Liver (tissue), 9 donors: Measurements from ENCODE around the gene FILIP1L. TPM values are rescaled to one million over a fixed set of nuclear protein-coding genes. Genes with fewer than 3 reads are reported as not detected.

Experiments used
- DNase-seq: peaks from one replicate; pipeline ENCODE4 v3.0.0-alpha.2; 2017; ENCODE audit warnings: low spot score
- H3K27ac ChIP-seq, 2 donors: one replicate each; pipeline ENCODE4 v1.7.0; 2013; ENCODE audit warnings: inconsistent platforms in 2 of 2, low read length in 2 of 2, control low read depth in 1 of 2, low read depth in 1 of 2, mild to moderate bottlenecking in 1 of 2
- H3K27me3 ChIP-seq, 4 donors: one replicate each; pipeline versions ENCODE4 v1.6.1 to v1.7.0; 2013; ENCODE audit warnings: low read length in 3 of 4, inconsistent platforms in 1 of 4, mild to moderate bottlenecking in 1 of 4, moderate library complexity in 1 of 4; ENCODE audit not compliant: control insufficient read depth in 4 of 4, insufficient read depth in 4 of 4
- H3K36me3 ChIP-seq, 4 donors: one replicate each; pipeline versions ENCODE4 v1.6.1 to v1.7.0; 2013; ENCODE audit warnings: low read length in 3 of 4, mild to moderate bottlenecking in 3 of 4, low read depth in 1 of 4, moderate library complexity in 1 of 4; ENCODE audit not compliant: control insufficient read depth in 4 of 4, insufficient read depth in 3 of 4
- H3K4me1 ChIP-seq, 4 donors: one replicate each; pipeline versions ENCODE4 v1.6.1 to v1.7.0; 2013; ENCODE audit warnings: low read length in 3 of 4, mild to moderate bottlenecking in 3 of 4, moderate library complexity in 1 of 4; ENCODE audit not compliant: control insufficient read depth in 4 of 4, insufficient read depth in 4 of 4
- H3K4me3 ChIP-seq, 3 donors: one replicate each; pipeline versions ENCODE4 v1.6.1 to v1.7.0; 2013; ENCODE audit warnings: low read length in 3 of 3, control low read depth in 1 of 3, low read depth in 1 of 3, mild to moderate bottlenecking in 1 of 3
- H3K9ac ChIP-seq, 2 donors: one replicate each; pipeline ENCODE4 v1.7.0; 2013; ENCODE audit warnings: low read length in 2 of 2, mild to moderate bottlenecking in 2 of 2, moderate library complexity in 2 of 2, control low read depth in 1 of 2, low read depth in 1 of 2
- H3K9me3 ChIP-seq, 4 donors: one replicate each; pipeline versions ENCODE4 v1.6.1 to v1.7.0; 2013; ENCODE audit warnings: low read length in 3 of 4; ENCODE audit not compliant: control insufficient read depth in 4 of 4
- ATF3 ChIP-seq: IDR thresholded peaks from 2 replicates; pipeline ENCODE4 v1.6.1; 2016; ENCODE audit warnings: antibody characterized with exemption
- CTCF ChIP-seq: fragments of 150-350 bp; IDR thresholded peaks from 2 replicates; pipeline ENCODE4 v1.5.1; 2017; ENCODE audit warnings: improper control_type of control experiment, low read depth, low read length; ENCODE audit not compliant: missing input control
- EGR1 ChIP-seq, 2 donors: IDR thresholded peaks; 2 replicates each; pipeline ENCODE4 v1.6.1; 2016 to 2018; ENCODE audit warnings: antibody characterized with exemption in 2 of 2, low read depth in 2 of 2
- FOXA1 ChIP-seq: IDR thresholded peaks from 2 replicates; pipeline ENCODE4 v1.6.1; 2016; ENCODE audit warnings: antibody characterized with exemption
- FOXA2 ChIP-seq: IDR thresholded peaks from 2 replicates; pipeline ENCODE4 v1.6.1; 2016; ENCODE audit warnings: antibody characterized with exemption
- GABPA ChIP-seq, 2 donors: IDR thresholded peaks in 1 of 2; conservative IDR thresholded peaks in 1 of 2; 2 replicates each; pipeline ENCODE4 v1.6.1; 2016; ENCODE audit warnings: antibody characterized with exemption in 2 of 2, mild to moderate bottlenecking in 1 of 2, moderate library complexity in 1 of 2
- HNF4A ChIP-seq, 2 donors: conservative IDR thresholded peaks; 2 replicates each; pipeline ENCODE4 v1.6.1; 2016; ENCODE audit warnings: antibody characterized with exemption in 2 of 2, mild to moderate bottlenecking in 2 of 2
- MAX ChIP-seq: IDR thresholded peaks from 2 replicates; pipeline ENCODE4 v1.6.1; 2016; ENCODE audit warnings: antibody characterized with exemption
- RAD21 ChIP-seq, 2 donors: IDR thresholded peaks; 2 replicates each; pipeline ENCODE4 v1.6.1; 2016; ENCODE audit warnings: antibody characterized with exemption in 2 of 2, mild to moderate bottlenecking in 2 of 2
- RXRA ChIP-seq, 2 donors: IDR thresholded peaks; 2 replicates each; pipeline ENCODE4 v1.6.1; 2017 to 2018; ENCODE audit warnings: antibody characterized with exemption in 2 of 2, mild to moderate bottlenecking in 1 of 2
- SP1 ChIP-seq: IDR thresholded peaks from 2 replicates; pipeline ENCODE4 v1.6.1; 2018; ENCODE audit warnings: antibody characterized with exemption, mild to moderate bottlenecking
- YY1 ChIP-seq: IDR thresholded peaks from 2 replicates; pipeline ENCODE4 v1.6.1; 2016; ENCODE audit warnings: antibody characterized with exemption, mild to moderate bottlenecking
- whole genome bisulfite sequencing: extraction: QIAGEN DNeasy Blood & Tissue Kit; methylation state at CpG from one replicate; pipeline ENCODE4 v1.1.7; 2013; 5-methylcytosine and 5-hydroxymethylcytosine counted together
- polyA plus RNA-seq, 2 donors: library from polyadenylated mRNA; stranded (reverse) in 1 of 2; unstranded in 1 of 2; fragments of 200-250 nt in 1 of 2; fragments of >200 nt in 1 of 2; fragmentation: Nextera tagmentation in 1 of 2; extraction: Ambion mirVana in 1 of 2; gene quantifications; one replicate each; pipeline versions ENCODE4 v1.2.1 to v1.2.3, GENCODE V29; 2013 to 2015
- total RNA-seq, 2 donors: library from RNA; depleted of rRNA; stranded (reverse); fragments of >200 nt; gene quantifications; one replicate each; pipeline ENCODE4 v1.2.3, GENCODE V29; 2014
- TF ChIP-seq, protein P1 (sequence below): IDR thresholded peaks from 2 replicates; pipeline ENCODE4 v1.6.1; 2016; ENCODE audit warnings: antibody characterized with exemption
- TF ChIP-seq, protein P2 (sequence below): IDR thresholded peaks from 2 replicates; pipeline ENCODE4 v1.6.1; 2016; ENCODE audit warnings: antibody characterized with exemption, mild to moderate bottlenecking
- donor health status: healthy.
- donor health status: healthy.
- donor health status: healthy.
- donor health status: healthy.
- donor health status: healthy.

The FILIP1L gene
- total and polyA plus RNA-seq, 4 donors: 1.4 to 6.5 (median 1.9) TPM

GRCh38 chr3:99940350-99940749 is 174.0 kb downstream of the FILIP1L start:
- Histone ChIP-seq H3K27ac (no peak overlapping the region), H3K4me1 (no peaks in the 10 kb centered on the region)
- 84% methylated on average over 2 of the region's 2 CpGs for WGBS

DNA sequence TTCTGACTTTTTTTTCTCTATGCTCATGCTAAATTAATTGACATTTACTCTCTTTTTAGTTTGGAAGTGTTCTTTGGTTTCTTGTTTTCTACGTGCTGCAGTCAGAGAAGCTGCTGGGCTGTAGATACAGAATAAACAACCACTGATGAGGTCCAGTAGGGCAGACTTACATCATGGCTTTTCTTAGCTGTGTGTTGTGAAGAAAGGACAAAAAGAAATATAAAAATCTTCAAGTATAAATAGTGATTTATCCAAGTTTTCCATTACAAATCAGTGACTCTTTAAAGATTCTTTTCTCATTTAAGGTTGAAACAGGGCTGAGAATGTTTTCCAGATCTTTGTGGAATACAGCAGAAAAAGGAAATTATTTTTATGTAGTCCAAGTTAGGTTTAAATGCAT is 174.4 kb downstream of the FILIP1L start:
- H3K9ac ChIP-seq: no peak overlapping the region
- TF ChIP-seq, protein P1, sequence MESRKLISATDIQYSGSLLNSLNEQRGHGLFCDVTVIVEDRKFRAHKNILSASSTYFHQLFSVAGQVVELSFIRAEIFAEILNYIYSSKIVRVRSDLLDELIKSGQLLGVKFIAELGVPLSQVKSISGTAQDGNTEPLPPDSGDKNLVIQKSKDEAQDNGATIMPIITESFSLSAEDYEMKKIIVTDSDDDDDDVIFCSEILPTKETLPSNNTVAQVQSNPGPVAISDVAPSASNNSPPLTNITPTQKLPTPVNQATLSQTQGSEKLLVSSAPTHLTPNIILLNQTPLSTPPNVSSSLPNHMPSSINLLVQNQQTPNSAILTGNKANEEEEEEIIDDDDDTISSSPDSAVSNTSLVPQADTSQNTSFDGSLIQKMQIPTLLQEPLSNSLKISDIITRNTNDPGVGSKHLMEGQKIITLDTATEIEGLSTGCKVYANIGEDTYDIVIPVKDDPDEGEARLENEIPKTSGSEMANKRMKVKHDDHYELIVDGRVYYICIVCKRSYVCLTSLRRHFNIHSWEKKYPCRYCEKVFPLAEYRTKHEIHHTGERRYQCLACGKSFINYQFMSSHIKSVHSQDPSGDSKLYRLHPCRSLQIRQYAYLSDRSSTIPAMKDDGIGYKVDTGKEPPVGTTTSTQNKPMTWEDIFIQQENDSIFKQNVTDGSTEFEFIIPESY: no peak
- DNase-seq: no peak
- H3K36me3 ChIP-seq: no peaks in the 10 kb centered on the region
- WGBS: 82% methylated on average over 1 of the region's 1 CpG
- no peak overlapping the region for H3K4me3 ChIP-seq
- no peaks in the 10 kb centered on the region for H3K9me3 ChIP-seq
- no peak overlapping the region for H3K27ac ChIP-seq
- H3K4me1 ChIP-seq: no peaks in the 10 kb centered on the region
- no peaks in the 10 kb centered on the region for H3K27me3 ChIP-seq

More at GRCh38 chr3:99940350-99940749, 174.0 kb downstream of the FILIP1L start:
- H3K9me3 ChIP-seq: no peaks in the 10 kb centered on the region
- no peak for DNase-seq
- TF ChIP-seq MAX (no peak), RAD21 (IDR thresholded peaks at IDR 0.05) (no peak), EGR1 (IDR thresholded peaks at IDR 0.05; ENCODE audit: low read depth in 2 of 2) (no peak), RXRA (IDR thresholded peaks at IDR 0.05) (no peak), FOXA1 (no peak), SP1 (no peak), ATF3 (no peak), GABPA (IDR thresholded peaks at IDR 0.05 in 1 of 2, conservative IDR thresholded peaks at IDR 0.05 in 1 of 2) (no peak), HNF4A (conservative IDR thresholded peaks at IDR 0.05) (no peak), CTCF (no peak), FOXA2 (no peak), YY1 (no peak)
- TF ChIP-seq, protein P2, sequence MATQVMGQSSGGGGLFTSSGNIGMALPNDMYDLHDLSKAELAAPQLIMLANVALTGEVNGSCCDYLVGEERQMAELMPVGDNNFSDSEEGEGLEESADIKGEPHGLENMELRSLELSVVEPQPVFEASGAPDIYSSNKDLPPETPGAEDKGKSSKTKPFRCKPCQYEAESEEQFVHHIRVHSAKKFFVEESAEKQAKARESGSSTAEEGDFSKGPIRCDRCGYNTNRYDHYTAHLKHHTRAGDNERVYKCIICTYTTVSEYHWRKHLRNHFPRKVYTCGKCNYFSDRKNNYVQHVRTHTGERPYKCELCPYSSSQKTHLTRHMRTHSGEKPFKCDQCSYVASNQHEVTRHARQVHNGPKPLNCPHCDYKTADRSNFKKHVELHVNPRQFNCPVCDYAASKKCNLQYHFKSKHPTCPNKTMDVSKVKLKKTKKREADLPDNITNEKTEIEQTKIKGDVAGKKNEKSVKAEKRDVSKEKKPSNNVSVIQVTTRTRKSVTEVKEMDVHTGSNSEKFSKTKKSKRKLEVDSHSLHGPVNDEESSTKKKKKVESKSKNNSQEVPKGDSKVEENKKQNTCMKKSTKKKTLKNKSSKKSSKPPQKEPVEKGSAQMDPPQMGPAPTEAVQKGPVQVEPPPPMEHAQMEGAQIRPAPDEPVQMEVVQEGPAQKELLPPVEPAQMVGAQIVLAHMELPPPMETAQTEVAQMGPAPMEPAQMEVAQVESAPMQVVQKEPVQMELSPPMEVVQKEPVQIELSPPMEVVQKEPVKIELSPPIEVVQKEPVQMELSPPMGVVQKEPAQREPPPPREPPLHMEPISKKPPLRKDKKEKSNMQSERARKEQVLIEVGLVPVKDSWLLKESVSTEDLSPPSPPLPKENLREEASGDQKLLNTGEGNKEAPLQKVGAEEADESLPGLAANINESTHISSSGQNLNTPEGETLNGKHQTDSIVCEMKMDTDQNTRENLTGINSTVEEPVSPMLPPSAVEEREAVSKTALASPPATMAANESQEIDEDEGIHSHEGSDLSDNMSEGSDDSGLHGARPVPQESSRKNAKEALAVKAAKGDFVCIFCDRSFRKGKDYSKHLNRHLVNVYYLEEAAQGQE: no peak
- H3K36me3 ChIP-seq: no peaks in the 10 kb centered on the region
- no peaks in the 10 kb centered on the region for H3K27me3 ChIP-seq
- H3K4me3 ChIP-seq: no peak overlapping the region
- H3K9ac ChIP-seq: no peak overlapping the region
